Common myeloid progenitor, CD34-positive (primary cell): ENCODE data around the gene UBXN10.

Experiments
- CTCF ChIA-PET: fragments of 350-600 bp; sonication (Branson Sonifier 250); formaldehyde crosslinking; loops from one replicate; lab custom pipeline; 2021; ENCODE audit warnings: antibody characterized with exemption; lab: Charles Lee
- POLR2A ChIA-PET: fragments of 350-600 bp; sonication (Branson Sonifier 250); formaldehyde crosslinking; loops from one replicate; lab custom pipeline; 2021; ENCODE audit warnings: antibody characterized with exemption; lab: Charles Lee
- DNase-seq, 3 donors: peaks; one replicate each; pipeline versions ENCODE4 v3.0.0 to v3.0.0-alpha.2; 2013
- H3K27ac ChIP-seq, 2 experiments: 1 replicate in 1 of 2; 2 replicates in 1 of 2; pipeline ENCODE4 v1.7.0; 2013; ENCODE audit warnings: inconsistent platforms in 2 of 2, low read length in 2 of 2, mild to moderate bottlenecking in 2 of 2, low read depth in 1 of 2, moderate library complexity in 1 of 2; ENCODE audit not compliant: severe bottlenecking in 2 of 2, insufficient read depth in 1 of 2, poor library complexity in 1 of 2
- H3K27me3 ChIP-seq, 5 experiments: replicated peaks in 2 of 5; 1 replicate in 3 of 5; 2 replicates in 2 of 5; pipeline versions ENCODE4 v1.6.1 to v1.7.0; 2013; ENCODE audit warnings: low read length in 4 of 5, mild to moderate bottlenecking in 2 of 5, moderate library complexity in 2 of 5, inconsistent platforms in 1 of 5; ENCODE audit not compliant: insufficient read depth in 5 of 5, control insufficient read depth in 4 of 5
- H3K36me3 ChIP-seq, 4 experiments: 1 replicate in 2 of 4; 2 replicates in 2 of 4; pipeline versions ENCODE4 v1.6.1 to v1.7.0; 2013; ENCODE audit warnings: low read length in 3 of 4, control low read depth in 1 of 4, mild to moderate bottlenecking in 1 of 4; ENCODE audit not compliant: control insufficient read depth in 4 of 4, insufficient read depth in 4 of 4
- H3K4me1 ChIP-seq, 4 experiments: 1 replicate in 3 of 4; 2 replicates in 1 of 4; pipeline versions ENCODE4 v1.6.1 to v1.7.1; 2013; ENCODE audit warnings: low read length in 3 of 4, mild to moderate bottlenecking in 3 of 4, control low read depth in 1 of 4, inconsistent platforms in 1 of 4, moderate library complexity in 1 of 4; ENCODE audit not compliant: control insufficient read depth in 4 of 4, insufficient read depth in 4 of 4; ENCODE audit errors: control extremely low read depth in 1 of 4
- H3K4me3 ChIP-seq, 7 experiments: 1 replicate in 4 of 7; 2 replicates in 3 of 7; pipeline versions ENCODE4 v1.5.1 to v1.7.0; 2013; ENCODE audit warnings: mild to moderate bottlenecking in 7 of 7, low read length in 6 of 7, moderate library complexity in 6 of 7, inconsistent platforms in 2 of 7, low read depth in 2 of 7, control low read depth in 1 of 7; ENCODE audit not compliant: insufficient read depth in 4 of 7, control insufficient read depth in 1 of 7; ENCODE audit errors: extremely low read depth in 1 of 7
- H3K9me3 ChIP-seq, 5 experiments: 1 replicate in 4 of 5; 2 replicates in 1 of 5; pipeline versions ENCODE4 v1.6.1 to v1.7.1; 2013; ENCODE audit warnings: low read length in 4 of 5, mild to moderate bottlenecking in 2 of 5, inconsistent platforms in 1 of 5, low read depth in 1 of 5, moderate library complexity in 1 of 5; ENCODE audit not compliant: control insufficient read depth in 4 of 5, insufficient read depth in 2 of 5; ENCODE audit errors: control extremely low read depth in 1 of 5
- WGBS: methylation state at CpG from one replicate; pipeline ENCODE4 v1.1.5; 2013; ENCODE audit not compliant: insufficient coverage; 5-methylcytosine and 5-hydroxymethylcytosine counted together

The UBXN10 gene

DNA sequence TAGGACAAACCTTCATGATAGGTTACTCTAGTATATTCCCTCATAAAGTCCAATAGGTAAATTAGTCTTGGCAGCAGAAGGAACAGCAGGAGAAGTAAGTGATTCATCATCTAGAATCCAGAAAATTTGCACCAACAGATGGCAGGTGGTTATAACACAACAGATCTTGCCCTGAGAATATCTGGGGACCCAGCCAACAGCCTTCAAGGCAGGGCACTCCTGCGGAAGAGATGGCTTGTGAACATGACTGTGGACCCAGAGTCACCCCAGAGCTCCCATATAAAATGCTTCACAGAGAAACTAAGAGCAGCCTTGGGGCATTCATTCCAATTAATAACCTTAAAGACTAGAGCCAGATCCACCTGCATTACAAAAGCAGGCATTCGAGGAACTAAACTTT lies 8.3 kb downstream of the UBXN10 start:
- Histone ChIP-seq H3K4me1 (no peaks in the 10 kb centered on the region), H3K27ac (no peak overlapping the region), H3K4me3 (no peak overlapping the region), H3K27me3 (peaks cover 0 to 77% (median 24%) of the 10 kb centered on the region in 5 experiments), H3K9me3 (no peaks in the 10 kb centered on the region), H3K36me3 (no peaks in the 10 kb centered on the region)
- POLR2A ChIA-PET, result no interaction called here
- DNase-seq, result no peak
- CTCF ChIA-PET, result interaction anchor here (0.6 to 3.3 kb wide), 12 partner anchors 11 to 445 kb away, joined by 3 to 11 read pairs (median 4); no protein-coding TSS in a partner anchor
- WGBS, result 83% methylated on average over 2 of the region's 2 CpGs

- POLR2A ChIA-PET, result no interaction called here
Observed at GRCh38 chr1:20194757-20195461, 9.0 kb downstream of the UBXN10 start.

DNA sequence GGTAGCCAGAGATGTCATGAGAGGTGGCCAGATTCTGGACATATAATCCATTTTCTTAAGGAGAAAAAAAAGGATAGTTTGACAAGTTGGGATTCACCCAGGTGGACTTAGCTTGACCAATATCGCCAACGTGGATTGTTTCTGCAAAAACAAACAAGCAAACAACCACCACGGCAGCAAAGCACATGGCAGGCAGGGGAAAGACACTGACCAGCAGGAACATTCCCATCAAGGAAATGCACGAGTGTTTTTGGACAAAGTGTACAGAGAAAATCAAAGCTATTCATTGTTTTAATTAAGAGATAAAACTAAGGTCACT lies 9.5 kb downstream of the UBXN10 start:
- no peak overlapping the region for H3K4me3 ChIP-seq
- H3K4me1 ChIP-seq, result no peaks in the 10 kb centered on the region
- H3K36me3 ChIP-seq, result no peaks in the 10 kb centered on the region
- H3K27ac ChIP-seq, result no peak overlapping the region
- DNase-seq, result no peak
- WGBS, result 89% methylated on average over 3 of the region's 4 CpGs
- H3K9me3 ChIP-seq, result no peaks in the 10 kb centered on the region
- POLR2A ChIA-PET, result no interaction called here
- CTCF ChIA-PET, result interaction anchor here (0.6 to 3.2 kb wide), 16 partner anchors 10 to 312 kb away, joined by 3 to 11 read pairs (median 4); no protein-coding TSS in a partner anchor
- H3K27me3 ChIP-seq, result peaks cover 0 to 77% (median 21%) of the 10 kb centered on the region in 5 experiments

More at GRCh38 chr1:20194757-20195461, 9.0 kb downstream of the UBXN10 start:
- no peak overlapping the region for H3K27ac ChIP-seq
- no peaks in the 10 kb centered on the region for H3K36me3 ChIP-seq
- H3K4me1 ChIP-seq, result no peaks in the 10 kb centered on the region
- no peaks in the 10 kb centered on the region for H3K9me3 ChIP-seq
- 27% methylated on average over 5 of the region's 15 CpGs for WGBS
- DNase-seq, result peak; percentile 52 to 76 (median 68)
- peaks cover 0 to 77% (median 22%) of the 10 kb centered on the region in 5 experiments for H3K27me3 ChIP-seq
- CTCF ChIA-PET, result interaction anchor here (0.6 to 3.3 kb wide), 15 partner anchors 10 to 312 kb away, joined by 3 to 11 read pairs (median 5); no protein-coding TSS in a partner anchor
- H3K4me3 ChIP-seq, result no peak overlapping the region

DNA sequence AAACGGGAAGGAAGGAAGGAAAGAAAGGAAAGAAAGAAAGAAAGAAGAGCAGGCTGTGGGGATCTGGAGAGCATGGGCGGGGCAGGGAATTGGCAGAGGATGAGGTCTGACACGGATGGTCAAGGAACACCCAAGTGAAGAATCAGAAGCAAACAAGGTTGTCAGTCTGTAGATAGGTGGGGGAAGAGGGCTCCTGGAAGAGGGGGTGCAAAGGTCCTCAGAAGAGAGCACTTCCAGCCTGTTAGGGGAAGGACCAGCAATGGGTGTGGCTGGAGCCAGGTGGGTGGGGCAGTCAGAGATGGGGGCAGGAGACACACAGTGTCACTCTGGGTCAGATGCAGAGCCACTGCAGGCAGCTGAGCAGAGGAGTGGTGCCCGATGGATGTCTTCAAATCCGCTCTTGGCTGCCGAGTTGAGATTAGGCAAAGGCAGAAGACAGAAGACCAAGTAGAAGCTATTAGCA lies 11.5 kb downstream of the UBXN10 start:
- ChIA-PET POLR2A (no interaction called here), CTCF (no interaction called here)
- H3K27me3 ChIP-seq, result peaks cover 0 to 79% (median 22%) of the 10 kb centered on the region in 5 experiments
- no peak for DNase-seq
- 88% methylated on average over 5 of the region's 6 CpGs for WGBS
- H3K36me3 ChIP-seq, result no peaks in the 10 kb centered on the region
- H3K9me3 ChIP-seq, result no peaks in the 10 kb centered on the region
- no peak overlapping the region for H3K4me3 ChIP-seq
- no peaks in the 10 kb centered on the region for H3K4me1 ChIP-seq
- no peak overlapping the region for H3K27ac ChIP-seq

DNA sequence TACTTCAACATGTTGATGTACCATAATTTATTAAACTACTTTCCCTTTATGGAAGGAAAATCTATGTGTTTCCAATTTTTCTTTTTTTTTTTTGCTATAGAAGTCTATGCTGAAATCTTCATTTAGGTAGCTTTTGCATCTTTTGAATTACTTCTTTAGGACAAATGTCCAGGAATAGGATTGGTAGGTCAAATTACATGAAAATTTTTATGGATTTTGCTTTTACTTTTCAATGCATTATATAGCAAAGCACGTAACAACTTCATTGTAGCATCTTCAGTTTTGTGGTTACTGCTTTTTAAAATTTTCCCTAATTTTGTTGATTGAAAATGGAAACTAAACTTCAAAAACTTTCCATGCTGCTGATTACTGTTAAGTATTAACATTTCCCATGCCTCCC lies 12.4 kb downstream of the UBXN10 start:
- ChIA-PET CTCF (no interaction called here), POLR2A (no interaction called here)
- Histone ChIP-seq H3K4me1 (no peaks in the 10 kb centered on the region), H3K4me3 (no peak overlapping the region), H3K36me3 (no peaks in the 10 kb centered on the region), H3K27me3 (peaks cover 3 to 79% (median 19%) of the 10 kb centered on the region in 5 experiments), H3K9me3 (no peaks in the 10 kb centered on the region), H3K27ac (no peak overlapping the region)
- DNase-seq, result no peak
- no CpG with 5 or more reads among the region's 1 CpG for WGBS

- ChIA-PET POLR2A (no interaction called here), CTCF (no interaction called here)
- Histone ChIP-seq H3K4me1 (no peaks in the 10 kb centered on the region), H3K27me3 (peaks cover 3 to 75% (median 16%) of the 10 kb centered on the region in 5 experiments), H3K27ac (no peak overlapping the region), H3K4me3 (no peak overlapping the region), H3K9me3 (no peaks in the 10 kb centered on the region), H3K36me3 (no peaks in the 10 kb centered on the region)
- DNase-seq, result no peak
- WGBS, result 66% methylated on average over 5 of the region's 7 CpGs
Observed at GRCh38 chr1:20198918-20199317, 13.0 kb downstream of the UBXN10 start.

- Histone ChIP-seq H3K9me3 (no peaks in the 10 kb centered on the region), H3K27ac (no peak overlapping the region), H3K4me3 (no peak overlapping the region), H3K4me1 (no peaks in the 10 kb centered on the region), H3K27me3 (peaks cover 3 to 74% (median 15%) of the 10 kb centered on the region in 5 experiments), H3K36me3 (no peaks in the 10 kb centered on the region)
- ChIA-PET CTCF (interaction anchor here (1.2 kb wide), 1 partner anchor 11 kb away, joined by 4 read pairs; no protein-coding TSS in a partner anchor), POLR2A (no interaction called here)
- no peak for DNase-seq
- 78% methylated on average over 3 of the region's 3 CpGs for WGBS
Observed at GRCh38 chr1:20199403-20199802, 13.5 kb downstream of the UBXN10 start.
